CD4-positive, alpha-beta T cell treated with Interleukin-21 for 1 hour (primary cell): ENCODE results near the gene CCDC9B.

Experiments
- DNase-seq: peaks from one replicate; pipeline ENCODE4 v3.0.0-alpha.2; 2020

The CCDC9B gene

GRCh38 chr15:40365016-40365415 lies 24.3 kb upstream of the CCDC9B start:
- no peak for DNase-seq

GRCh38 chr15:40364251-40364650 lies 23.5 kb upstream of the CCDC9B start:
- DNase-seq: no peak

- DNase-seq: no peak
Observed at GRCh38 chr15:40363611-40364010, 22.9 kb upstream of the CCDC9B start.

- no peak for DNase-seq
Observed at GRCh38 chr15:40361640-40362039, 20.9 kb upstream of the CCDC9B start.

- DNase-seq: no peak
Observed at GRCh38 chr15:40360015-40360414, 19.3 kb upstream of the CCDC9B start.

- DNase-seq: peak; percentile 23
Observed at GRCh38 chr15:40358471-40359353, 18.0 kb upstream of the CCDC9B start.

- peak; percentile 91 for DNase-seq
Observed at GRCh38 chr15:40357723-40358470, 17.2 kb upstream of the CCDC9B start, which contains the start of gene DISP2. Gene DISP2, plus strand, starts transcription at chr15:40358219. Its CDS starts 103 bp downstream, at chr15:40358322.

- DNase-seq: no peak
Observed at GRCh38 chr15:40357246-40357645, 16.5 kb upstream of the CCDC9B start.

GRCh38 chr15:40355976-40356585 lies 15.3 kb upstream of the CCDC9B start:
- DNase-seq: no peak

- no peak for DNase-seq
Observed at GRCh38 chr15:40354408-40355171, 13.9 kb upstream of the CCDC9B start.

- DNase-seq: no peak
Observed at GRCh38 chr15:40353697-40354096, 13.0 kb upstream of the CCDC9B start.

GRCh38 chr15:40352281-40352901 lies 11.7 kb upstream of the CCDC9B start:
- no peak for DNase-seq

GRCh38 chr15:40349163-40349562 lies 8.4 kb upstream of the CCDC9B start:
- no peak for DNase-seq

GRCh38 chr15:40348474-40348870 lies 7.7 kb upstream of the CCDC9B start:
- no peak for DNase-seq

- no peak for DNase-seq
Observed at GRCh38 chr15:40347559-40348473, 7.1 kb upstream of the CCDC9B start.

GRCh38 chr15:40346579-40347558 lies 6.1 kb upstream of the CCDC9B start:
- no peak for DNase-seq

GRCh38 chr15:40345867-40346578 lies 5.3 kb upstream of the CCDC9B start:
- DNase-seq: no peak

GRCh38 chr15:40345225-40345866 lies 4.6 kb upstream of the CCDC9B start:
- no peak for DNase-seq
